SK-N-SH (cell line): ENCODE measurements around the gene SERPINA9. TPM values are rescaled to one million over a fixed set of nuclear protein-coding genes. Genes with fewer than 3 reads are reported as not detected.

Experiments used
- CTCF ChIA-PET: fragments of 300-600, 350-600 bp; formaldehyde crosslinking; extraction: SDS; loops from one replicate; lab custom pipeline; 2021; lab: Yijun Ruan, JAX
- POLR2A ChIA-PET: fragments of 350-600 bp; sonication (Branson Sonifier 250); formaldehyde crosslinking; extraction: SDS; loops from one replicate; lab custom pipeline; 2020; ENCODE audit warnings: antibody characterized with exemption, inconsistent platforms; lab: Yijun Ruan, JAX
- DNase-seq: peaks from one replicate; pipeline ENCODE4 v3.0.0; 2012
- H2AFZ ChIP-seq: fragments of 200-600 bp; sonication (generic); 2 replicates; pipeline ENCODE4 v1.8.1; 2016; ENCODE audit warnings: antibody characterized with exemption, mild to moderate bottlenecking, low read depth
- H3F3A ChIP-seq: fragments of 200-600 bp; sonication (generic); replicated peaks from 2 replicates; pipeline ENCODE3; 2016; ENCODE audit warnings: antibody characterized with exemption, mild to moderate bottlenecking; ENCODE audit not compliant: insufficient read depth
- H3K27ac ChIP-seq, 2 experiments: fragments of 200-500 bp in 1 of 2; fragments of 200-600 bp in 1 of 2; sonication (Bioruptor generic) in 1 of 2; sonication (generic), shearing (Covaris generic) in 1 of 2; 2 replicates each; pipeline versions ENCODE4 v1.5.1 to v1.6.1; 2014 to 2016; ENCODE audit warnings: low read depth in 2 of 2, inconsistent platforms in 1 of 2, low read length in 1 of 2, mild to moderate bottlenecking in 1 of 2, mixed read lengths in 1 of 2
- H3K27me3 ChIP-seq: fragments of 200-600 bp; sonication (generic), shearing (Covaris generic); 2 replicates; pipeline ENCODE4 v1.6.1; 2016; ENCODE audit warnings: mixed run types; ENCODE audit not compliant: insufficient read depth
- H3K36me3 ChIP-seq, 2 experiments: fragments of 200-500 bp in 1 of 2; fragments of 200-600 bp in 1 of 2; sonication (Bioruptor generic) in 1 of 2; sonication (generic) in 1 of 2; replicated peaks in 1 of 2; 2 replicates each; pipeline versions ENCODE3 to v1.5.1; 2014 to 2016; ENCODE audit warnings: low read length in 1 of 2, mild to moderate bottlenecking in 1 of 2; ENCODE audit not compliant: insufficient read depth in 2 of 2, control insufficient read depth in 1 of 2
- H3K4me1 ChIP-seq, 2 experiments: fragments of 200-500 bp in 1 of 2; fragments of 200-600 bp in 1 of 2; sonication (Bioruptor generic) in 1 of 2; sonication (generic), shearing (Covaris generic) in 1 of 2; 2 replicates each; pipeline versions ENCODE4 v1.5.1 to v1.6.1; 2014 to 2016; ENCODE audit warnings: low read depth in 1 of 2, low read length in 1 of 2, mixed run types in 1 of 2; ENCODE audit not compliant: insufficient read depth in 2 of 2, control insufficient read depth in 1 of 2
- H3K4me2 ChIP-seq: fragments of 200-600 bp; sonication (generic), shearing (Covaris generic); 2 replicates; pipeline ENCODE4 v1.6.1; 2017; ENCODE audit warnings: mixed run types
- H3K4me3 ChIP-seq, 2 experiments: fragments of 200-500 bp in 1 of 2; fragments of 200-600 bp in 1 of 2; sonication (Bioruptor generic) in 1 of 2; sonication (generic), shearing (Covaris generic) in 1 of 2; 2 replicates each; pipeline versions ENCODE4 v1.5.1 to v1.8.1; 2014 to 2016; ENCODE audit warnings: low read depth in 2 of 2, inconsistent platforms in 1 of 2, low read length in 1 of 2, mild to moderate bottlenecking in 1 of 2, mixed read lengths in 1 of 2, moderate library complexity in 1 of 2
- H3K79me2 ChIP-seq: fragments of 200-600 bp; sonication (generic); 2 replicates; pipeline ENCODE4 v1.8.1; 2017; ENCODE audit warnings: mild to moderate bottlenecking; ENCODE audit not compliant: insufficient read depth
- H3K9ac ChIP-seq: fragments of 200-600 bp; sonication (generic); 2 replicates; pipeline ENCODE4 v1.6.1; 2017; ENCODE audit warnings: mixed run types
- H3K9me2 ChIP-seq: fragments of 200-600 bp; sonication (generic); 2 replicates; pipeline ENCODE4 v1.6.1; 2017; ENCODE audit warnings: mixed run types
- H3K9me3 ChIP-seq: fragments of 200-600 bp; sonication (generic); 2 replicates; pipeline ENCODE4 v1.6.1; 2017; ENCODE audit warnings: mixed run types, mild to moderate bottlenecking, moderate library complexity
- H4K20me1 ChIP-seq: fragments of 200-600 bp; sonication (generic); 2 replicates; pipeline ENCODE4 v1.6.1; 2017; ENCODE audit warnings: mild to moderate bottlenecking, mixed run types; ENCODE audit not compliant: insufficient read depth
- CHD2 ChIP-seq: fragments of 150-350 bp; IDR thresholded peaks from 2 replicates; pipeline ENCODE4 v1.6.1; 2018; ENCODE audit warnings: low read length; ENCODE audit not compliant: partially characterized antibody
- ELF1 ChIP-seq: IDR thresholded peaks from 2 replicates; pipeline ENCODE4 v1.4.0; 2012
- EP300 ChIP-seq, 2 experiments: IDR thresholded peaks; 2 replicates each; pipeline versions ENCODE4 v1.4.0 to v1.6.1; 2012; ENCODE audit warnings: borderline replicate concordance in 1 of 2, low read depth in 1 of 2, low read length in 1 of 2
- FOXJ3 ChIP-seq: sonication (generic); formaldehyde crosslinking; IDR thresholded peaks from 2 replicates; pipeline ENCODE4 v1.5.1; 2020; ENCODE audit warnings: mild to moderate bottlenecking, missing genetic modification reagents
- FOXM1 ChIP-seq: IDR thresholded peaks from 2 replicates; pipeline ENCODE4 v1.4.0; 2012; ENCODE audit warnings: low read depth, mild to moderate bottlenecking
- JUND ChIP-seq: IDR thresholded peaks from 2 replicates; pipeline ENCODE4 v1.4.0; 2012
- MEF2A ChIP-seq: IDR thresholded peaks from 2 replicates; pipeline ENCODE4 v1.4.0; 2012; ENCODE audit warnings: low read depth, borderline replicate concordance
- MXI1 ChIP-seq: IDR thresholded peaks from 2 replicates; pipeline ENCODE4 v1.6.1; 2012; ENCODE audit warnings: mild to moderate bottlenecking, low read depth, low read length, improper control_type of control experiment
- NRF1 ChIP-seq: IDR thresholded peaks from 2 replicates; pipeline ENCODE4 v1.6.1; 2012; ENCODE audit warnings: low read depth, mild to moderate bottlenecking, low read length
- RCOR1 ChIP-seq: fragments of 150-350 bp; IDR thresholded peaks from 2 replicates; pipeline ENCODE4 v1.6.1; 2017; ENCODE audit warnings: antibody characterized with exemption, low read length
- RFX5 ChIP-seq: IDR thresholded peaks from 2 replicates; pipeline ENCODE4 v1.6.1; 2012; ENCODE audit warnings: mild to moderate bottlenecking, improper control_type of control experiment, low read length
- RXRA ChIP-seq: IDR thresholded peaks from 2 replicates; pipeline ENCODE4 v1.4.0; 2012; ENCODE audit warnings: low read depth, mild to moderate bottlenecking, borderline replicate concordance
- SMC3 ChIP-seq: IDR thresholded peaks from 2 replicates; pipeline ENCODE4 v1.6.1; 2012; ENCODE audit warnings: low read depth, low read length, improper control_type of control experiment
- TAF1 ChIP-seq: IDR thresholded peaks from 2 replicates; pipeline ENCODE4 v1.6.1; 2012; ENCODE audit warnings: low read depth, mild to moderate bottlenecking, low read length, moderate library complexity, borderline replicate concordance
- TEAD4 ChIP-seq: IDR thresholded peaks from 2 replicates; pipeline ENCODE4 v1.4.0; 2012; ENCODE audit warnings: mild to moderate bottlenecking, borderline replicate concordance; ENCODE audit not compliant: insufficient read depth
- YY1 ChIP-seq: IDR thresholded peaks from 2 replicates; pipeline ENCODE4 v1.4.0; 2012; ENCODE audit warnings: low read depth, mild to moderate bottlenecking
- WGBS: methylation state at CpG from one replicate; pipeline ENCODE4 v1.1.6; 2017; ENCODE audit warnings: low lambda C conversion rate; 5-methylcytosine and 5-hydroxymethylcytosine counted together
- polyA plus RNA-seq, 3 experiments: library from polyadenylated mRNA; depleted of rRNA; stranded (reverse); fragments of >200 nt; gene quantifications; 2 replicates each; pipeline ENCODE4 v1.2.3, GENCODE V29; 2012
- TF ChIP-seq, protein P1 (sequence below): IDR thresholded peaks from 2 replicates; pipeline ENCODE4 v1.4.0; 2012; ENCODE audit warnings: low read depth, borderline replicate concordance
- TF ChIP-seq, protein P2 (sequence below): IDR thresholded peaks from 2 replicates; pipeline ENCODE4; 2012
- TF ChIP-seq, protein P3 (sequence below): fragments of 150-350 bp; IDR thresholded peaks from 2 replicates; pipeline ENCODE4 v1.6.1; 2016; ENCODE audit warnings: mild to moderate bottlenecking, low read depth, low read length
- TF ChIP-seq, protein P4 (sequence below): IDR thresholded peaks from 2 replicates; pipeline ENCODE4 v1.4.0; 2012; ENCODE audit warnings: low read depth

The SERPINA9 gene
- polyA plus RNA-seq, 1 of the 3 experiments (the other 2 are of a cell fraction), result not detected

DNA sequence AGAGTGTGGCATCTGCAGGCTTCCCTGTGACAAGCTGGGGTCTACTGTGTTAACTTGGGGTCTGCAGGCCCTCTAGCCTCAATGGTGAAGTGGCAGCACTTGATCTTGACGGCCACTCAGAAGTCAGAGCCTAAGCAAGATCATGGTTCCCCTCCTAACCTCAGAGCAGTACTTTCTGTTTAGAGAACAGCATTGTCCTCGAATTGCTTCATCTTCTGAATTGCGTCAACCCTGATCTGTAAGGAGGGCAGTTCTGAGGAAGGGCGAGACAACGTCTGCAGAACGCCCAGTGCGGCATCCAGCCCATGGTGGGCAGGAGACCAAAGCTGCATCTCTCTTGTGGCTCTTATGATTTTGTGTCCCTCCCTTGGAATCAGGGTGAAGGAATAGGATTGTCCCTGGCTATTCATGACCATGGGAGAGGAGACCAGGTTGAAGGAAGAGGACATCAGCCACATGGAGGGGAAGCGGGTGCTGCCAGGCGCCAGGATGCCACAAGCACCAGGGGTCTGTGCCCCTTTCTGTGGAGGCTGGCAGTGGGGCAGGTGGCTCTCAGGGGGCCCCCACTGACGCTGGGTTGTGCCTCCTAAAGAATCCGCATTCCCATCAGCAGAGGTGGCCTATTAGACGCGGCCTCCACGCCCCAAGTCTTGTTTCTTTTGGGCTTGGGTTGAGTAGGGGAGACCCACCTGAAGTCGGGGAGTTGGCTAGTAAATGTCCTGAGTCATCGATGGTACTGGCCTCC lies 2.2 kb downstream of the SERPINA9 start:
- Histone ChIP-seq H3K27me3 (peaks cover 14% of the 10 kb centered on the region; the same call in 1 of the 2 replicates), H3K79me2 (no peaks in the 10 kb centered on the region), H3K4me1 (no peaks in the 10 kb centered on the region), H4K20me1 (no peaks in the 10 kb centered on the region), H3F3A (no peaks in the 10 kb centered on the region), H3K4me2 (no peak overlapping the region), H3K9ac (no peak overlapping the region), H3K4me3 (no peak overlapping the region), H3K27ac (no peak overlapping the region), H3K9me2 (no peaks in the 10 kb centered on the region), H3K36me3 (no peaks in the 10 kb centered on the region), H2AFZ (no peak overlapping the region), H3K9me3 (no peaks in the 10 kb centered on the region)
- ChIA-PET POLR2A (no interaction called here), CTCF (interaction anchor here (1.6 to 4.9 kb wide), 2 partner anchors 13 kb away, joined by 7 to 48 read pairs; no protein-coding TSS in a partner anchor)
- TF ChIP-seq, protein P1, sequence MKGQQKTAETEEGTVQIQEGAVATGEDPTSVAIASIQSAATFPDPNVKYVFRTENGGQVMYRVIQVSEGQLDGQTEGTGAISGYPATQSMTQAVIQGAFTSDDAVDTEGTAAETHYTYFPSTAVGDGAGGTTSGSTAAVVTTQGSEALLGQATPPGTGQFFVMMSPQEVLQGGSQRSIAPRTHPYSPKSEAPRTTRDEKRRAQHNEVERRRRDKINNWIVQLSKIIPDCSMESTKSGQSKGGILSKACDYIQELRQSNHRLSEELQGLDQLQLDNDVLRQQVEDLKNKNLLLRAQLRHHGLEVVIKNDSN, result no peak
- TF ChIP-seq RXRA (no peak), ELF1 (no peak), NRF1 (no peak), JUND (no peak), TEAD4 (no peak), YY1 (no peak), EP300 (IDR thresholded peaks at IDR 0.05; ENCODE audit: borderline replicate concordance in 1 of 2, low read depth in 1 of 2, low read length in 1 of 2) (no peak), RFX5 (no peak), MXI1 (no peak), SMC3 (no peak), MEF2A (no peak), CHD2 (no peak), FOXM1 (no peak)
- TF ChIP-seq, protein P2, sequence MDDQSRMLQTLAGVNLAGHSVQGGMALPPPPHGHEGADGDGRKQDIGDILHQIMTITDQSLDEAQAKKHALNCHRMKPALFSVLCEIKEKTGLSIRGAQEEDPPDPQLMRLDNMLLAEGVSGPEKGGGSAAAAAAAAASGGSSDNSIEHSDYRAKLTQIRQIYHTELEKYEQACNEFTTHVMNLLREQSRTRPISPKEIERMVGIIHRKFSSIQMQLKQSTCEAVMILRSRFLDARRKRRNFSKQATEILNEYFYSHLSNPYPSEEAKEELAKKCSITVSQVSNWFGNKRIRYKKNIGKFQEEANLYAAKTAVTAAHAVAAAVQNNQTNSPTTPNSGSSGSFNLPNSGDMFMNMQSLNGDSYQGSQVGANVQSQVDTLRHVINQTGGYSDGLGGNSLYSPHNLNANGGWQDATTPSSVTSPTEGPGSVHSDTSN, result no peak
- TF ChIP-seq, protein P3, sequence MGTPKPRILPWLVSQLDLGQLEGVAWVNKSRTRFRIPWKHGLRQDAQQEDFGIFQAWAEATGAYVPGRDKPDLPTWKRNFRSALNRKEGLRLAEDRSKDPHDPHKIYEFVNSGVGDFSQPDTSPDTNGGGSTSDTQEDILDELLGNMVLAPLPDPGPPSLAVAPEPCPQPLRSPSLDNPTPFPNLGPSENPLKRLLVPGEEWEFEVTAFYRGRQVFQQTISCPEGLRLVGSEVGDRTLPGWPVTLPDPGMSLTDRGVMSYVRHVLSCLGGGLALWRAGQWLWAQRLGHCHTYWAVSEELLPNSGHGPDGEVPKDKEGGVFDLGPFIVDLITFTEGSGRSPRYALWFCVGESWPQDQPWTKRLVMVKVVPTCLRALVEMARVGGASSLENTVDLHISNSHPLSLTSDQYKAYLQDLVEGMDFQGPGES, result no peak
- WGBS, result 30% methylated on average over 15 of the region's 16 CpGs
- no peak for DNase-seq

DNA sequence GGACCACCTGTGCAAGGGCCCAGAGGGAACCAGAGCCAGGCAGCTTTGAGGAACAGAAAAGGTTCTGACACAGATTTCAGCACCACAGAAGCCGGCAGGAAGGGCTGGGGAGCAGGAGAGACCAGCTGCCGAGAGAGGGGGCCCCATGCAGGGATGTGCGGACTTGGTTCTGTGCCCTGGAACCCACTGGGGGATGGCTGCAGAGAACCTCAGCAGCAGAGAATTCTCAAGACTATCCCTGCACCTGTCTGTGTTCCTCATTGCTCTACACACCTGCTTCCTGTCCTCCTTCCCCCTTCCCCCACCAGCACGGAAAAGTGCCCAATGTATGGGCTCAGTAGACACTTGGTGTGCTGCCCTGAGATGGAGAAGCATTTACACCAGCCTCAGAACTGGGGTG lies 3.2 kb downstream of the SERPINA9 start:
- DNase-seq, result no peak
- Histone ChIP-seq H3K9me2 (no peaks in the 10 kb centered on the region), H3K36me3 (no peaks in the 10 kb centered on the region), H4K20me1 (no peaks in the 10 kb centered on the region), H2AFZ (no peak overlapping the region), H3F3A (no peaks in the 10 kb centered on the region), H3K4me1 (no peaks in the 10 kb centered on the region), H3K4me3 (no peak overlapping the region), H3K27me3 (peaks cover 15% of the 10 kb centered on the region; the same call in 1 of the 2 replicates), H3K4me2 (no peak overlapping the region), H3K9me3 (no peaks in the 10 kb centered on the region), H3K27ac (no peak overlapping the region), H3K79me2 (no peaks in the 10 kb centered on the region), H3K9ac (no peak overlapping the region)
- ChIA-PET CTCF (interaction anchor here (1.6 kb wide), 1 partner anchor 14 kb away, joined by 7 read pairs; no protein-coding TSS in a partner anchor), POLR2A (no interaction called here)
- 9% methylated on average over 2 of the region's 4 CpGs for WGBS
- no peak for TF ChIP-seq FOXJ3
- no peak for TF ChIP-seq ELF1
- no peak for TF ChIP-seq JUND
- TF ChIP-seq, protein P1, result no peak
- no peak for TF ChIP-seq NRF1
- no peak for TF ChIP-seq MEF2A
- TF ChIP-seq, protein P4, sequence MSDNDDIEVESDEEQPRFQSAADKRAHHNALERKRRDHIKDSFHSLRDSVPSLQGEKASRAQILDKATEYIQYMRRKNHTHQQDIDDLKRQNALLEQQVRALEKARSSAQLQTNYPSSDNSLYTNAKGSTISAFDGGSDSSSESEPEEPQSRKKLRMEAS, result no peak
- TF ChIP-seq, protein P3, result no peak
- TF ChIP-seq RCOR1, result no peak
- TF ChIP-seq TAF1, result no peak
